ENCODE results near the gene FUT3.

- TF ChIP-seq CTCF (IDR thresholded peaks at IDR 0.05 in 2 of 3, conservative IDR thresholded peaks at IDR 0.05 in 1 of 3; ENCODE audit: borderline replicate concordance in 1 of 3, insufficient read depth in 1 of 3, low read depth in 2 of 3, low read length in 2 of 3), result no peak
- TF ChIP-seq POLR2AphosphoS5 (IDR thresholded peaks at IDR 0.05; ENCODE audit: low read depth, low read length), result no peak
- TF ChIP-seq SIN3A (IDR thresholded peaks at IDR 0.05; ENCODE audit: low read depth), result no peak
- no peak for TF ChIP-seq EGR1 (IDR thresholded peaks at IDR 0.05; ENCODE audit: low read depth)
- TF ChIP-seq REST (IDR thresholded peaks at IDR 0.05; ENCODE audit: low read depth), result no peak
- TF ChIP-seq FOSL1 (IDR thresholded peaks at IDR 0.05; ENCODE audit: low read depth), result no peak
These were observed 58.1 kb downstream of the FUT3 start for GRCh38 chr19:5793188-5793587.

Data from HCT116 (cell line).